Lung (tissue), 12 donors: ENCODE results near the gene DTD1. TPM values are rescaled to one million over a fixed set of nuclear protein-coding genes. Genes with fewer than 3 reads are reported as not detected.

Experiments
- ATAC-seq: fragments of 200-7000 bp; cut with Tn5 transposase; one replicate; pipeline ENCODE4 v1.9.1; 2020; ENCODE audit warnings: moderate number of reproducible peaks; ENCODE audit not compliant: insufficient read depth, low FRiP score
- DNase-seq, 3 donors: peaks; one replicate each; pipeline ENCODE4 v3.0.0-alpha.2; 2013 to 2017
- H3K27ac ChIP-seq, 2 donors: one replicate each; pipeline ENCODE4 v1.5.1; 2013; ENCODE audit warnings: mild to moderate bottlenecking in 2 of 2, moderate library complexity in 2 of 2, control low read depth in 1 of 2, inconsistent platforms in 1 of 2, low read depth in 1 of 2, low read length in 1 of 2
- H3K27me3 ChIP-seq, 3 donors: one replicate each; pipeline ENCODE4 v1.5.1; 2013; ENCODE audit warnings: low read length in 2 of 3; ENCODE audit not compliant: control insufficient read depth in 3 of 3, insufficient read depth in 3 of 3
- H3K36me3 ChIP-seq, 4 donors: one replicate each; pipeline ENCODE4 v1.5.1; 2013; ENCODE audit warnings: low read length in 4 of 4, mild to moderate bottlenecking in 1 of 4, moderate library complexity in 1 of 4; ENCODE audit not compliant: control insufficient read depth in 4 of 4, insufficient read depth in 4 of 4
- H3K4me1 ChIP-seq, 5 donors: one replicate each; pipeline ENCODE4 v1.5.1; 2013; ENCODE audit warnings: low read length in 5 of 5, mild to moderate bottlenecking in 2 of 5, moderate library complexity in 1 of 5; ENCODE audit not compliant: control insufficient read depth in 5 of 5, insufficient read depth in 5 of 5
- H3K4me3 ChIP-seq: one replicate; pipeline ENCODE4 v1.5.1; 2013; ENCODE audit warnings: mild to moderate bottlenecking, control low read depth, moderate library complexity
- H3K9ac ChIP-seq, 2 donors: one replicate each; pipeline ENCODE4 v1.5.1; 2013; ENCODE audit warnings: low read length in 2 of 2, control low read depth in 1 of 2; ENCODE audit not compliant: insufficient read depth in 1 of 2
- H3K9me3 ChIP-seq, 4 donors: one replicate each; pipeline ENCODE4 v1.5.1; 2013; ENCODE audit warnings: low read length in 3 of 4, mild to moderate bottlenecking in 1 of 4, moderate library complexity in 1 of 4; ENCODE audit not compliant: control insufficient read depth in 4 of 4, insufficient read depth in 3 of 4
- WGBS, 2 donors: extraction: QIAGEN DNeasy Blood & Tissue Kit; methylation state at CpG; one replicate each; pipeline ENCODE4 v1.1.7; 2013; 5-methylcytosine and 5-hydroxymethylcytosine counted together
- polyA plus RNA-seq, 2 donors: library from polyadenylated mRNA; stranded (reverse); fragments of 200-250 nt; gene quantifications; one replicate each; pipeline ENCODE4 v1.2.1, GENCODE V29; 2013
- total RNA-seq, 2 donors: library from RNA; depleted of rRNA in 1 of 2; stranded (reverse); fragments of >200 nt in 1 of 2; gene quantifications; one replicate each; pipeline ENCODE4 v1.2.1, GENCODE V29; 2014 to 2021
- TF ChIP-seq, protein P1 (sequence below): IDR thresholded peaks from 2 replicates; pipeline ENCODE4 v1.5.1; 2012; ENCODE audit warnings: mild to moderate bottlenecking; ENCODE audit errors: control extremely low read depth, extremely low read depth
- donor health status: control.
- donor health status: control.
- donor health status: Bipolar disorder and iron deficiency.
- donor health status: healthy.
- donor health status: DM: yes; HTN: yes; CAD: no.

DTD1 gene
- total and polyA plus RNA-seq, 4 donors: 17.4 to 39.2 (median 24.6) TPM

DNA sequence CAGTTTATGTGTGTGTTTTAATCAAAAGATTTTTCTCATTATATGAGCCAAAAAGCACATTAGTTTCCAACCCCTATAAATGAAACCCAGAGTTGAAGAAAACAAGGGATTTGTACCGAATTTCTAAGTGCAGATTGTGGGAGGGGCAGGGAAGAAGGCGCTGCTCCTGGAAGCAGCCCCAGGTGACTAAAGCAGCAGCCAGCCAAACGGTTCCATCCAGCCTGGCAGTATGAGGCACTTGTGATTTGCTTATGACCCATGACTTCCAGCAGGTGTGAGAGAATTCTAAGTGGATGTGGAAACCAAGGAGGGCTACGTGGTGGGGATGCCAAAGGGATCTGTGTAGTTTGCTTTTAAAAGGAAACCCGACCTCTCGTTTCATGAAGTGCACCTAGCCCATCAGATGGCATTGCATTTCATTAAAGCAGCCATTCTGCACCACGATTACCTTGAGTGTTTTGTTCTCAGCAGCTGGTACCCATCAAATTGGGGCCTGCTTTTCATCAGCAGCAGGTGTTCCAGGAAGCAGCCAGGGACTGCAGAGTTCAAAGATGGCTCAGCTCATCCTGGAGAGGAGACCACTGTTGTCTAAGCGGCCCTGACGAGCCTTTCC is 79.1 kb downstream of the DTD1 start:
- no peaks in the 10 kb centered on the region for H3K36me3 ChIP-seq
- H3K4me3 ChIP-seq: no peak overlapping the region
- ATAC-seq (no peak), DNase-seq (no peak)
- H3K9me3 ChIP-seq: no peaks in the 10 kb centered on the region
- TF ChIP-seq, protein P1, sequence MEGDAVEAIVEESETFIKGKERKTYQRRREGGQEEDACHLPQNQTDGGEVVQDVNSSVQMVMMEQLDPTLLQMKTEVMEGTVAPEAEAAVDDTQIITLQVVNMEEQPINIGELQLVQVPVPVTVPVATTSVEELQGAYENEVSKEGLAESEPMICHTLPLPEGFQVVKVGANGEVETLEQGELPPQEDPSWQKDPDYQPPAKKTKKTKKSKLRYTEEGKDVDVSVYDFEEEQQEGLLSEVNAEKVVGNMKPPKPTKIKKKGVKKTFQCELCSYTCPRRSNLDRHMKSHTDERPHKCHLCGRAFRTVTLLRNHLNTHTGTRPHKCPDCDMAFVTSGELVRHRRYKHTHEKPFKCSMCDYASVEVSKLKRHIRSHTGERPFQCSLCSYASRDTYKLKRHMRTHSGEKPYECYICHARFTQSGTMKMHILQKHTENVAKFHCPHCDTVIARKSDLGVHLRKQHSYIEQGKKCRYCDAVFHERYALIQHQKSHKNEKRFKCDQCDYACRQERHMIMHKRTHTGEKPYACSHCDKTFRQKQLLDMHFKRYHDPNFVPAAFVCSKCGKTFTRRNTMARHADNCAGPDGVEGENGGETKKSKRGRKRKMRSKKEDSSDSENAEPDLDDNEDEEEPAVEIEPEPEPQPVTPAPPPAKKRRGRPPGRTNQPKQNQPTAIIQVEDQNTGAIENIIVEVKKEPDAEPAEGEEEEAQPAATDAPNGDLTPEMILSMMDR: no peak
- no peaks in the 10 kb centered on the region for H3K27me3 ChIP-seq
- 83 to 87% methylated on average over 9 of the region's 9 CpGs for WGBS, 2 donors
- H3K4me1 ChIP-seq: peaks cover 0 to 2% (median 0%) of the 10 kb centered on the region in 5 donors
- no peak overlapping the region for H3K27ac ChIP-seq
- H3K9ac ChIP-seq: no peak overlapping the region

- peaks cover 0 to 2% (median 0%) of the 10 kb centered on the region in 5 donors for H3K4me1 ChIP-seq
- H3K27me3 ChIP-seq: no peaks in the 10 kb centered on the region
- no peaks in the 10 kb centered on the region for H3K36me3 ChIP-seq
- peak in 1 of 3 donors; percentile 16 for DNase-seq
- H3K9ac ChIP-seq: no peak overlapping the region
- H3K9me3 ChIP-seq: no peaks in the 10 kb centered on the region
- H3K4me3 ChIP-seq: no peak overlapping the region
- TF ChIP-seq, protein P1: no peak
- 90 to 93% methylated on average over 15 of the region's 15 CpGs for WGBS, 2 donors
- no peak overlapping the region for H3K27ac ChIP-seq
- ATAC-seq: no peak
These were observed 81.6 kb downstream of the DTD1 start for GRCh38 chr20:18669241-18670019.

GRCh38 chr20:18671203-18671710 is 83.4 kb downstream of the DTD1 start:
- H3K36me3 ChIP-seq: no peaks in the 10 kb centered on the region
- DNase-seq (no peak), ATAC-seq (no peak)
- no peaks in the 10 kb centered on the region for H3K9me3 ChIP-seq
- H3K4me3 ChIP-seq: no peak overlapping the region
- no peak overlapping the region for H3K9ac ChIP-seq
- WGBS, 2 donors: 93 to 95% methylated on average over 3 of the region's 3 CpGs
- no peaks in the 10 kb centered on the region for H3K27me3 ChIP-seq
- H3K27ac ChIP-seq: no peak overlapping the region
- TF ChIP-seq, protein P1: no peak
- peaks cover 0 to 2% (median 0%) of the 10 kb centered on the region in 5 donors for H3K4me1 ChIP-seq
